ENCODE results near the gene MAGEA12.
"Not testable (repeated sequence)": the region's sequence is repeated elsewhere in the genome, so short reads cannot be mapped to it uniquely, and the experiment has no call there.

DNA sequence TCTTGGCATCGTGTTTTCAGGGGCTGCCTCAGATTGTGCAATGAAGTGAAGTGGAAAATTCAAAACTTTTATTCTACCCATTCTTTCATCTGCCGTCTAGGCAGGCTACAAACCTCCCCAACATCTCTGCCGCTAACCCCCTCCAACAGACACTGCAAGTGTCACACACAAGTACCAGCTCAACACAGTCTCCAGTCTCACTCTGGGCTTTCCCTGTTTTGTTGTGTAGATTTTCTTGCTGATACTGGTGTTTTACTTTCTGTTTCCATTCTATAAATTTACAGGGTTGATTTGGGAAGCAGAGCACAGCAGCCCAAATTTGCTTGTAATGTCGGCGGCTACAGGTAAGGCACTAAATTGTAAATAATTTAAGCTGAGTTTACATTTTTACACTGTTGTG is 21.3 kb downstream of the MAGEA12 start:
- not testable (repeated sequence) for TF ChIP-seq CTCF (IDR thresholded peaks at IDR 0.05; ENCODE audit: low read depth, low read length); POLR2A (IDR thresholded peaks at IDR 0.05; ENCODE audit: extremely low read depth, insufficient read length)

Data from NB4 (cell line).